Thyroid gland (tissue), 4 donors: ENCODE measurements around the gene CTIF.

Experiments
- CTCF ChIP-seq, 6 experiments: fragments of 200-600 bp in 3 of 6; fragments of 450-650 bp in 3 of 6; sonication (generic) in 3 of 6; IDR thresholded peaks; one replicate each; pipeline ENCODE4 v1.5.1; 2016 to 2019; ENCODE audit warnings: antibody characterized with exemption in 6 of 6, mild to moderate bottlenecking in 2 of 6, inconsistent platforms in 1 of 6, moderate library complexity in 1 of 6
- POLR2A ChIP-seq, 2 donors: fragments of 450-650 bp; IDR thresholded peaks; one replicate each; pipeline ENCODE4 v1.6.1; 2017; ENCODE audit warnings: antibody characterized with exemption in 2 of 2, mild to moderate bottlenecking in 2 of 2, moderate library complexity in 1 of 2

- TF ChIP-seq CTCF (IDR thresholded peaks at IDR 0.05) (no peak), POLR2A (IDR thresholded peaks at IDR 0.05) (no peak)
Observed at GRCh38 chr18:48862678-48863270, 323.9 kb downstream of the CTIF start.
